GM13977 (cell line): ENCODE results near the gene GALNT18.

Experiments used
- DNase-seq: peaks from one replicate; pipeline ENCODE4 v3.0.0; 2012; ENCODE audit warnings: low spot score
- CTCF ChIP-seq: IDR thresholded peaks from 2 replicates; pipeline ENCODE4 v1.5.1; 2012; ENCODE audit warnings: mild to moderate bottlenecking, control low read depth; ENCODE audit not compliant: insufficient read depth; ENCODE audit errors: extremely low read depth, missing control alignments
- in situ Hi-C: fragments of 300-500 bp; cut with MboI; formaldehyde crosslinking; loops from one replicate; pipeline ENCODE4 v1.12.0; 2022; ENCODE audit warnings: low sequenced_read_pairs, low pct_unique_long_range_greater_than_20kb, mixed read lengths, inconsistent platforms; ENCODE audit not compliant: unreplicated experiment

The GALNT18 gene

GRCh38 chr11:11629368-11629767 lies 7.6 kb upstream of the GALNT18 start:
- no peak for DNase-seq
- in situ Hi-C loops: no loop called here
- TF ChIP-seq CTCF: no peak

GRCh38 chr11:11628651-11629050 lies 6.8 kb upstream of the GALNT18 start:
- DNase-seq: no peak
- no peak for TF ChIP-seq CTCF
- in situ Hi-C loops: no loop called here

- DNase-seq: no peak
- no peak for TF ChIP-seq CTCF
- in situ Hi-C loops: no loop called here
Measured at GRCh38 chr11:11626128-11626527, 4.3 kb upstream of the GALNT18 start.

GRCh38 chr11:11624926-11625325 lies 3.1 kb upstream of the GALNT18 start:
- DNase-seq: no peak
- no peak for TF ChIP-seq CTCF

DNA sequence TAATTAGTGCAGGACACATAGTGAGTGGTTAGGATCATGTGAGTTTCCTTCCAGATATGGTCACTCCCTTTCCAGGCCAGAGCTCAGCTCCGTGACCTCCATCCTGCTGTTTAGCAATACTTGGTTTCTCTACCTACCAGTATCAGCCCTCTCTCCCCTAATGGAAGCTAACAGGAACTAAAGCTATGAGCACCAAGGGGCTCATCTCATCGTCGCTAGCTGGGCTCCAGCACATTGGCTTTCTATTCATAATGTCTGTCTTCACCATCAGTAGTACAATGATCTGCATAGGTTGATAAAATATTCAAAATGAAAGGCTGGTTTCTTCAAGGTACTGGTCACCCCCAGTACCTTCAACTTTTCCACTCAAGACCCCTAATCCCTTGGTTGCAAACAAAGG lies 2.4 kb upstream of the GALNT18 start:
- DNase-seq: no peak
- in situ Hi-C loops: no loop called here
- no peak for TF ChIP-seq CTCF

More at GRCh38 chr11:11624926-11625325, 3.1 kb upstream of the GALNT18 start:
- in situ Hi-C loops: no loop called here

DNA sequence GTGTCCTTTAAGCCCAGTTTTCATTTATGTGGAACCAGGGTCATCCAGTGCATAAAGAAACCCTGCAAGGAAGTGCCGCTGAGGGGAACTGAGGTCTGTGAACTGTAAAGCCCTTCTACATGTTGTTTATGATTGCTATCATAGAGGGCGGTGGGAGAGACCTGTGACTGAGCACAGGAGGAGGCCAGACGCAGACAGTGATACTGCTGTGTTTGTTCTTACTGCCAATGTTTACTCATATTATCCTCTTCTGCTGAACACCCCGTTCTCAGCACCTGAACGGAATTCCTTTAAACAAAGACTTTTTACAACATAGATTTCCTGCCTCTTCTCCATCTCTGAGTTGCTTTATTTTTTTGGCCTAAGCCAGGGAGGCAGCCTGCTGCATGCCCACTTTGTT lies 967 bp upstream of the GALNT18 start:
- DNase-seq: no peak
- in situ Hi-C loops: no loop called here
- TF ChIP-seq CTCF: no peak

DNA sequence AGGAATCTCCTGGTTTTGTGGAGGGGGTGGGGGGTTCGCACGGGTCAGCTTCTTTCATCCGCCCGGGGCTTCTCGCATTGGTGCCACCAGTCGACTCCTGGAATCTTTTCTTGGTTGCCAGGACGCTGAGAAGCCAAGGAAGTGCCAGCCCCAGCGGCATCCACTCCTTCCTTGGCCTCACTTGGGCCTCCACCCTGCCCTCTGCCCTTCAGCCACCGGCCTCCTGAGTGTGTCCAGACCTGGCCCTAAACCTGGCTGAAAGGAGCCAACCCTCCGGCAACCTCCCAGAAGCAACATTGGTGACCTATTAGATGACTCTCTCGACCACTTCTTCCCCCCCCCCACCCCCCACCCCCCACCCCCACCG lies 518 bp upstream of the GALNT18 start:
- no peak for TF ChIP-seq CTCF
- in situ Hi-C loops: no loop called here
- DNase-seq: no peak
